ENCODE results near the gene TUBG1. TPM values are rescaled to one million over a fixed set of nuclear protein-coding genes. Genes with fewer than 3 reads are reported as not detected.
A peak's percentile ranks its signal among the peaks of the same experiment; 100 is the strongest.

Gene TUBG1
- total RNA-seq, 2 donors from 2014 or later: 6.1 to 9.8 TPM

GRCh38 chr17:42568341-42569111 is 41.0 kb upstream of the TUBG1 start:
- DNase-seq (no peak), ATAC-seq (no peak)
- peak overlapping the region; percentile 93 for H3K27ac Mint-ChIP-seq
- no peaks in the 10 kb centered on the region for H3K27me3 Mint-ChIP-seq
- H3K36me3 Mint-ChIP-seq (ENCODE audit: low read depth): peaks cover 2% of the 10 kb centered on the region
- H3K9me3 ChIP-seq (ENCODE audit: control insufficient read depth, low read length, poor library complexity, severe bottlenecking): no peaks in the 10 kb centered on the region
- peak overlapping the region; percentile 47 for H3K4me3 Mint-ChIP-seq
- peaks cover 23% of the 10 kb centered on the region for H3K4me1 Mint-ChIP-seq

- Mint-ChIP-seq H3K27me3 (no peaks in the 10 kb centered on the region), H3K36me3 (ENCODE audit: low read depth) (peaks cover 2% of the 10 kb centered on the region), H3K4me3 (no peak overlapping the region), H3K27ac (peak overlapping the region; percentile 78), H3K4me1 (peaks cover 21% of the 10 kb centered on the region)
- H3K9me3 ChIP-seq (ENCODE audit: control insufficient read depth, low read length, poor library complexity, severe bottlenecking): no peaks in the 10 kb centered on the region
- ATAC-seq (no peak), DNase-seq (no peak)
Observed at GRCh38 chr17:42571435-42572225, 37.9 kb upstream of the TUBG1 start.

- Mint-ChIP-seq H3K27ac (no peak overlapping the region), H3K4me3 (no peak overlapping the region), H3K36me3 (ENCODE audit: low read depth) (peaks cover 5% of the 10 kb centered on the region), H3K4me1 (peaks cover 23% of the 10 kb centered on the region), H3K27me3 (no peaks in the 10 kb centered on the region)
- H3K9me3 ChIP-seq (ENCODE audit: control insufficient read depth, low read length, poor library complexity, severe bottlenecking): no peaks in the 10 kb centered on the region
- DNase-seq (no peak), ATAC-seq (no peak)
Observed at GRCh38 chr17:42573095-42573494, 36.4 kb upstream of the TUBG1 start.

- no peak overlapping the region for H3K4me3 Mint-ChIP-seq
- DNase-seq (no peak), ATAC-seq (no peak)
- H3K36me3 Mint-ChIP-seq (ENCODE audit: low read depth): peaks cover 5% of the 10 kb centered on the region
- no peak overlapping the region for H3K27ac Mint-ChIP-seq
- H3K27me3 Mint-ChIP-seq: no peaks in the 10 kb centered on the region
- peaks cover 21% of the 10 kb centered on the region for H3K4me1 Mint-ChIP-seq
- H3K9me3 ChIP-seq (ENCODE audit: control insufficient read depth, low read length, poor library complexity, severe bottlenecking): no peaks in the 10 kb centered on the region
Observed at GRCh38 chr17:42574463-42574862, 35.0 kb upstream of the TUBG1 start.

GRCh38 chr17:42577140-42577531 is 32.3 kb upstream of the TUBG1 start:
- peak overlapping the region; percentile 98 for H3K4me3 Mint-ChIP-seq
- no peak for DNase-seq
- H3K9me3 ChIP-seq (ENCODE audit: control insufficient read depth, low read length, poor library complexity, severe bottlenecking): no peaks in the 10 kb centered on the region
- ATAC-seq: peak; percentile 1
- peaks cover 21% of the 10 kb centered on the region for H3K4me1 Mint-ChIP-seq
- H3K36me3 Mint-ChIP-seq (ENCODE audit: low read depth): peaks cover 5% of the 10 kb centered on the region
- peak overlapping the region; percentile 95 for H3K27ac Mint-ChIP-seq
- no peaks in the 10 kb centered on the region for H3K27me3 Mint-ChIP-seq

- H3K9me3 ChIP-seq (ENCODE audit: control insufficient read depth, low read length, poor library complexity, severe bottlenecking): no peaks in the 10 kb centered on the region
- DNase-seq: peak; percentile 82 to 86 (median 84)
- Mint-ChIP-seq H3K27me3 (no peaks in the 10 kb centered on the region), H3K36me3 (ENCODE audit: low read depth) (peaks cover 5% of the 10 kb centered on the region), H3K4me1 (peaks cover 21% of the 10 kb centered on the region), H3K4me3 (peak within 1 kb of the TSS; percentile 98), H3K27ac (peak within 1 kb of the TSS; percentile 95)
- ATAC-seq: peak; percentile 94
Observed at GRCh38 chr17:42577532-42578281, 31.8 kb upstream of the TUBG1 start, which contains the start of gene PSMC3IP. Gene PSMC3IP, minus strand, starts transcription at chr17:42577729. Its CDS starts 43 bp downstream, at chr17:42577686.

- H3K36me3 Mint-ChIP-seq (ENCODE audit: low read depth): peaks cover 3% of the 10 kb centered on the region
- no peaks in the 10 kb centered on the region for H3K27me3 Mint-ChIP-seq
- H3K27ac Mint-ChIP-seq: peak overlapping the region; percentile 95
- ATAC-seq (peak; percentile 66), DNase-seq (peak; percentile 40 to 64 (median 46))
- H3K4me1 Mint-ChIP-seq: peaks cover 18% of the 10 kb centered on the region
- no peaks in the 10 kb centered on the region for H3K9me3 ChIP-seq (ENCODE audit: control insufficient read depth, low read length, poor library complexity, severe bottlenecking)
- H3K4me3 Mint-ChIP-seq: peak overlapping the region; percentile 98
Observed at GRCh38 chr17:42578282-42578869, 31.1 kb upstream of the TUBG1 start.

- ATAC-seq: no peak
- Mint-ChIP-seq H3K4me1 (peaks cover 18% of the 10 kb centered on the region), H3K4me3 (no peak overlapping the region), H3K27me3 (no peaks in the 10 kb centered on the region), H3K36me3 (ENCODE audit: low read depth) (peaks cover 3% of the 10 kb centered on the region), H3K27ac (peak overlapping the region; percentile 95)
- DNase-seq: no peak
- H3K9me3 ChIP-seq (ENCODE audit: control insufficient read depth, low read length, poor library complexity, severe bottlenecking): no peaks in the 10 kb centered on the region
Observed at GRCh38 chr17:42579794-42580551, 29.5 kb upstream of the TUBG1 start.

- peaks cover 13% of the 10 kb centered on the region for H3K4me1 Mint-ChIP-seq
- H3K4me3 Mint-ChIP-seq: no peak overlapping the region
- peaks cover 3% of the 10 kb centered on the region for H3K36me3 Mint-ChIP-seq (ENCODE audit: low read depth)
Observed at GRCh38 chr17:42581744-42582270, 27.7 kb upstream of the TUBG1 start.

GRCh38 chr17:42584880-42585279 is 24.6 kb upstream of the TUBG1 start:
- Mint-ChIP-seq H3K4me3 (no peak overlapping the region), H3K27ac (peak overlapping the region; percentile 47), H3K27me3 (no peaks in the 10 kb centered on the region), H3K36me3 (ENCODE audit: low read depth) (peaks cover 2% of the 10 kb centered on the region), H3K4me1 (peaks cover 5% of the 10 kb centered on the region)
- no peaks in the 10 kb centered on the region for H3K9me3 ChIP-seq (ENCODE audit: control insufficient read depth, low read length, poor library complexity, severe bottlenecking)
- ATAC-seq (no peak), DNase-seq (no peak)

More at GRCh38 chr17:42581744-42582270, 27.7 kb upstream of the TUBG1 start:
- H3K9me3 ChIP-seq (ENCODE audit: control insufficient read depth, low read length, poor library complexity, severe bottlenecking): no peaks in the 10 kb centered on the region
- H3K27me3 Mint-ChIP-seq: no peaks in the 10 kb centered on the region
- H3K27ac Mint-ChIP-seq: no peak overlapping the region
- no peak for DNase-seq
- ATAC-seq: no peak

GRCh38 chr17:42585353-42585752 is 24.1 kb upstream of the TUBG1 start:
- peaks cover 5% of the 10 kb centered on the region for H3K4me1 Mint-ChIP-seq
- H3K9me3 ChIP-seq (ENCODE audit: control insufficient read depth, low read length, poor library complexity, severe bottlenecking): no peaks in the 10 kb centered on the region
- H3K36me3 Mint-ChIP-seq (ENCODE audit: low read depth): peaks cover 2% of the 10 kb centered on the region
- no peak overlapping the region for H3K4me3 Mint-ChIP-seq
- DNase-seq (no peak), ATAC-seq (no peak)
- H3K27me3 Mint-ChIP-seq: no peaks in the 10 kb centered on the region
- H3K27ac Mint-ChIP-seq: peak overlapping the region; percentile 47
